Measurements from ENCODE around the gene TELO2. TPM values are rescaled to one million over a fixed set of nuclear protein-coding genes. Genes with fewer than 3 reads are reported as not detected.

The TELO2 gene
- 55.7 and 56.6 TPM in 2 replicates for total RNA-seq

GRCh38 chr16:1492923-1493745 is at the start of gene TELO2:
Gene TELO2 (plus strand): TSS chr16:1493360. CDS start chr16:1494282, 922 bp downstream.
- intact Hi-C loops (cut with micrococcal nuclease), result loop anchor here (1.0 to 10.0 kb wide), 8 partner anchors 18 to 214 kb away; partner anchors contain the start of genes CLCN7, GNPTG, JPT2 and MAPK8IP3

GRCh38 chr16:1443403-1443973 is 49.7 kb upstream of the TELO2 start:
- intact Hi-C loops (cut with micrococcal nuclease), result no loop called here

GRCh38 chr16:1443980-1444729 is 49.0 kb upstream of the TELO2 start, which contains the start of gene CCDC154:
Gene CCDC154 (minus strand): TSS chr16:1444556. CDS start chr16:1444322, 234 bp downstream.
- intact Hi-C loops (cut with micrococcal nuclease), result no loop called here

DNA sequence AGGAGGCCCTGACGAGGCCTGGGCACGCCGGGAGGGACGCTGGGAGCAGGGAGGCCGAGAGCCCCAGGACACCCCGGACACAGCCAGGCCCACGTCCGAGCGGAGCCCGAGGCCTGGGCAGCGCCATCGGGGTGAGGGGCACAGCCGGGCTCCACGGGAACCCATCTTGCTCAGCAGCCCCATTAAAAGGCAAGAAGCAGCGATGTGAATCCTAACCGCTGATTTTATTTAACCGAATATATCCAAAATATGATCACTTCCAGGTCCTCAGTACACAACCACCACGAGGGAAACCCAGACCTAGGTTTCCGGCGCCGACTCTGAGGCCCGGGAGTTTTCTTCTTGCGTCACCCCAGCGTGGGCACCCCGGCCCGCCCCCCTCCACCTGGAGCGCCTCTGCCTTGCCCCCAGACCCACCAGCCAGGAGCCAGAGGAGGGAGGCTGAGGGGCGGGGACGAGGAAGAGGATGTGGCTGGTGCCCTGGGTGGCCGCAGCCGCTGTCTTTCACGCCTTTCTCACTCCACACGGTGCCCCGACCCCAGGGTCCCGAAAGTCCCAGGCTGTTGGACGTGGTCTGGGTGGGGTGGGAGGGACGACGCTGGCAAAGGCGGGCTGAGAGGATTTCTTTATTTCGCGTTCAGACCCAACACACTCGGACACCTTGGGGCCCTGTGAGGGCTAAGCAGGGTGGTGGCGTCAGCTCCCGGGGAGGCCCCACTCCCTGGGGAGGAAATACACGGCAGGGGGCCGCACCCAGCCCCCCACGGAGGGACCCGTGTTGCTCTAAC is 48.2 kb upstream of the TELO2 start:
- intact Hi-C loops (cut with micrococcal nuclease), result no loop called here

DNA sequence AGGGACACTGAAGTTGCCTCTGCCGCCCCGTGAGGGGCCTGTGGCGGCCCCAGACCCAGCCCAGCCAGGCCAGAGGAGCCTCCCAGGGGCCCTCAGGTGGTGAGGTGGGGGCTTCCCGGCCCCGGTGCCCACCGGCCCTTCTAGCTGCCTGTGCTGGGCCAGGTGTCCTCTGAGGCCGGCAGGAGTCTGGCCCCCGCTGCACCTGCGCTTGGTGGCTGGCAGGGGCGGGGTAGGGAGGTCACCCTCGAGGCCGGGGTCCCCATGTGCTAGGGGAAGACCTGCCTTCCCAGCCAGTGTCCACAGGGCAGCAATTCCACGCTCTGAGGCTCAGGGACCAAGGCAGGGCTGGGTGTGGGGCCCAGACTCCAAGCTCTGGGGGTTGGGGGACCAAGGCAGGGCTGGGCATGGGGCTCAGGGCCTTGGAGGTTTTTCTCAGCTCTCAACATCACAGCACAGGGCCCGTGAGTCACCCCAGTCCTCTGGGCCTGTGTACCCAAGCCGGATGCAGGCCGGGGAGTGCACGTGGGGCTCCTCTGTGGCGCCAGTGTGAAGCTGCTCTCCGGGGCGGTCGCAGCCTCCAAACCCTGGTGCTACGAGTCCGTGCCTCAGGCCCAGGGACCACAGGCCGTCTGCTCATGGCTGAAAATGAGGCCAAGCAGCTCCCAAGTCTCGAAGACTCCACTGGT is 47.5 kb upstream of the TELO2 start:
- intact Hi-C loops (cut with micrococcal nuclease), result no loop called here

DNA sequence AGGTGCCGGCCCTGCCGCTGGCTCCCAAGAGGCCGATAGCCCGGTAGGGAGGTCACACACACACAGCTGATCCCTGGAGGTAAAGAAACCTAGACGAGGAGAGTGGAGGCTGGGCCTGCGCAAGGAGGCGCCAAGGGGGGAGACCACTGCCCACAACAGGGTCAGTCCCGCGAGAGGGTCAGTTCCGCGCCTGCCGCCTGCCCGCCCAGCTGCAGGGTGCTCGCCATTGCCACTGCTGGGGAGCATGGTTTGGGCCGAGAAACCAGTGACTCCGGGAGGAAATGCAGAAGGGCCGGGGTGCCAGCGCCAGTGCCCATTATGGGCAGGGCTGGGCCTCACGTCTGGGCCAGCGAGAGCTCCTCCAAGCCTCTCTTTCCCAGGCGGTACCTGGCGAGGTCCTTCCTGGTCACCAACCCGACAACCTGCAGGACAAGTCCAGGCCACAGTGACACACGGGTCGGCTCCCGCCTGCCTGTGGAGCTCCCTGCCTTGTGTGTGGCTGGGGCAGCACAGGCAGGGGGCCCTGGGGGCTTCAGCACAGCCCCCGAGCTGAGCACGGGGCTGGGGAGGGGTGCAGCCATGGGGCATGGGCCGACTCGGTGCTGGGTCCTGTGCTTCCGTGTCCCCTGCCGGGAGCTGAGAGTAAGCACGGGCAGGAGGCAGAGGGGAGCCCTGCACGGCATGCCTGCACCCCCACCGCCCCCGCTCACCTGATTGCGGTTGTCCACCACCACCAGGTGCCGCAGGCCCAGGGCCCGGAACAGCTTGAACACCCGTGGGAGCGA is 46.7 kb upstream of the TELO2 start:
- intact Hi-C loops (cut with micrococcal nuclease), result no loop called here

DNA sequence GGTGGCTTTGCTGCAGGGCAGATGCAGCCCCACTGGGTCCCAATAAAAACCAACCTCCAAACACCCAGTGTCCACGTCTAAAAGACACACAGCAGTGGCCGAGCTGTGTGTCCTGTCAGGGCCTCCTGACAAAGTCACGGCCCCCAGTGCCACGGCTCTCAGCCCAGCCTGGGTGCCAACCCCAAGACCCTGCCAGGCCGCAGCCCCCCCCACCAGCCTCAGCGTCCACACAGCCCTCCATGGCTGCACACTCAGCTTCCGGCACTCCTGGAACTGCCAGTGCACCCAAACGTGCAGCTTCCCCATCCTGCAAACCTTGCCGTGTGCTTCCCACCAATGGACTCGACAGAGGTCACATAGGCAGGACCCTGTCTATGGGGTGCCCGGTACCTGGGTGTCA is 45.2 kb upstream of the TELO2 start:
- intact Hi-C loops (cut with micrococcal nuclease), result no loop called here

DNA sequence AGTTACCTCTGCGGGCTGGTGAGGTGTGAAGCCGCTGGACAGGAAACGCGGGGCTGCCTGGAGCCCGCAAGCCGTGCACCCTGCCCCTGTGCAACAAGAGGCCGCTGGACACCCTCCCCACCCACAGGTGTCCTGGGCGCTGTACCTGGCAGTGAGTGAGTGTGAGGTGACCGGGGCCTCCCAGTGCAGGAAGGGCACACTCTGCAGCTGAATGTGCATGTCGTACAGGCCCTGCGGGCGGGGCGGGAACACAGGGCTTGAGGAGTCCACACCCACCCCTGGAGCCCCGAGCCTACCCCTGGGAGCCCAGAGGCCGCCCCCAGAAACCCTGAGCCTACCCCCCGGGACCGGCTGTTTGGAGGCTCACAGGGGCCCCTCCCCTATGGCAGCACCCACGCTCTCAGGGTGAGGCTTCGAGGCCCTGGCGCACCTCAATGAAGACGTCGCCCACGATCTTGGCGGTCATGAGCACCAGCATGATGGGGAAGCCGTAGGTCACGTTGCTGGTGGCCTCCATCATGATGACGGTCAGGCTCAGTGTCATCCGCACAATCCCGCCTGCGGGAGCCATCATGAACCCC is 44.5 kb upstream of the TELO2 start:
- intact Hi-C loops (cut with micrococcal nuclease), result no loop called here

- intact Hi-C loops (cut with micrococcal nuclease), result no loop called here
Observed at GRCh38 chr16:1449201-1449788, 43.9 kb upstream of the TELO2 start.

- intact Hi-C loops (cut with micrococcal nuclease), result no loop called here
Observed at GRCh38 chr16:1450218-1450617, 42.9 kb upstream of the TELO2 start.

GRCh38 chr16:1450841-1451240 is 42.3 kb upstream of the TELO2 start:
- intact Hi-C loops (cut with micrococcal nuclease), result no loop called here

- intact Hi-C loops (cut with micrococcal nuclease), result no loop called here
Observed at GRCh38 chr16:1451702-1452392, 41.3 kb upstream of the TELO2 start.

DNA sequence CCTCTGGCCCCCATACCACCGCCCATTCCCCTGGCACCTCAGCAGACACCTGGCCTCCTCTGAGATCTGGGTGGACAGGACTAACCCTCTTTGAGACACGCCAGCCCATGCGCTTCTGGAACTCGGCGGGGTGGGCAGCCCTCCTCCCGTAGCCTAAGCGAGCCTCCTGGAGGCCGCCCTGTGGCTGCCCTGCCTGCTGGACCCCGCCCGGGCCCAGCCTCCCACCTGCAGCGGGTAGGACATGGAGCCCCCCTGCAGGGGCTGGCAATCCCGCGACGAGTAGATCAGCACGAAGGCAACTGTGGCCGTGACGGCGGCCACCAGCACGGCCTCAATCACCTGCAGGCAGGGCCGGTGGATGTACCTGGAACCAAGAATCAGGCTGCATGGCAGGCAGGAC is 40.6 kb upstream of the TELO2 start:
- intact Hi-C loops (cut with micrococcal nuclease), result no loop called here

DNA sequence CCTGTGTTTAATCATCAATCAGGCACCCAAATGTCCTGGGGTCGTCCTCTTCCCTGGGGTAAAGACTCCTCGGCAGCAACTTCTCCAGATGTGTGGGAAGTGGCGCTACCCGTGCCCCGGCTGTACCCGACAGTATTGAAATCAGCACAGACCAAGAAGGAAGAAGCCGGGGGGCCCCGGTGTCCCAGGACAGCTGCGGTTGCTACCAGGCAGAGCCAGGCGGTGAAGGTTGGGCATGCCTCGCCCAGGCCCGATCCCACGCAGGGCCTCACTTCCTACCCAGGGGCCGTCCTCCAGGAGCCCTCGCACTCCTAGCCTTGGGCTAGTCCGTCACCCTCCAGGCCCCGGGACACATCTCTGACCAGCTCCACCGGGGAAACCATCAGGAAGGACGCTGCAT is 39.8 kb upstream of the TELO2 start:
- intact Hi-C loops (cut with micrococcal nuclease), result no loop called here

GRCh38 chr16:1454561-1454960 is 38.6 kb upstream of the TELO2 start:
- intact Hi-C loops (cut with micrococcal nuclease), result no loop called here

DNA sequence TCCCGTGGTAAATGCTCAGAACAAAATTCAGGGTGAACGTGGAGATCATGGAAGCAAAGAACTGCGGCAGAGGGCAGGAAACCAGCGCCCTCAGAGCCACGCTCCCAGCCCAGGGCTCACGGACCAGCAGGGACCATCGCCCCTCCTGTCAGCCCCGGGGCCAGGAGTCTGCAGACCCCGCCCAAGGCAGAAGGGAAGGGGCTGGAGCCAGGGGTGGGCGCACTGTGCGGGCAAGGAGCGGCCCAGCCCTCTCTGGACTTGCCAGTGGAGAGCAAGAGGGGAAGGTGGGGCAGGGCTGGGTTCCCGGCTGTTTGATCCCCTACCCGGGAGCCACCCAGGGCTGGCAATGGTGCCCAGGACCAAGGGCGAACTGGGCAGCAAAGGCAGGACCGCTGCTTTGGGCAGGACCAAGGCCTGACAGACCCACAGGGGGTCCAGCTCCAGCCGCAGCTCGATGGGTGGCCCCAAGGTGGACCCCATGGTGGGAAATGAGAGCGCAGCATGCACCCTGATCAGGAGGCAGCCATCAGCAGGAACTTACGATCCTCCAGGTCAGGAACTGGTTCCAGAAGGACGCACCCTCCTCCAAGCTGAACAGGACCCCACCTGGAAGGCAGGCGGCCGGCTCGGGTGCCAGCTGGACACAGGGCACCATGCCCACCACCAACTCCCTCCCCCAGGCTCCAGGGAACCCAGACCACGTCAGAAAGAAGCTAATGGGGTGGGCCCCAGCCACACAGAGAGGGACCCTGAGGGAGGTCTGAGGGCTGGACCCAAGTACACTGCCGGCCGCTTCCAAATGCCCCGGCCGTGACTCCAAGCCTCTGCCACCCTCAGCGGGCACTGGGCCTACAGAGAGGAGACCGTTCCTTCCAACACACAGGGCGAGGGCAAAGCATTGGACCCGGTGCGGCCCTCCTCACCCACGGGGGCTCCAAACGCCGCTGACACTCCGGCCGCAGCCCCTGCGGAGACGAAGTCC is 37.7 kb upstream of the TELO2 start:
- intact Hi-C loops (cut with micrococcal nuclease), result no loop called here

DNA sequence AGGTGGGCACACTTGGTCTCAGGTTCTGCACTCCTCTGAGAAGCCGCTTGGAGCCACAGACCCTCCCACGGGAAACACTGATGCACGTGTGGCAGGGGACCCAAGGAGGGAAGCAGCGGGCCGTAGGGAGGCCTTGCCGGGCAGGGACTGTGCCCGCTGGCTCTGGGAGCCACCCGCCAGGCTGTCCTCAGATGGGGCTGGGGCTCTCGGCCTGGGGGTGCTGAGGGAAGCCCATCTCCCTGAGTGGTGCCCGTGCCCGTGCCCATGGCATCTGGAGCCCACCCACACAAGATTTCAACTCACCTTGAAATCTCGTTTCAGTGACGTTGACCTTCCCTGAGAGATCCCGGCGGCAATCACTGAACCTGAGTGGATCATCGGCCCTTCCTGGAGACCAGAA is 36.2 kb upstream of the TELO2 start:
- intact Hi-C loops (cut with micrococcal nuclease), result no loop called here

Measured in T-helper 1 cell treated with Interleukin-12 subunit alpha and Interleukin-12 subunit beta and Interleukin-4 antibody, amounts not matched to agents 30 ng/mL and 1 ng/mL, for 36 hours (primary cell).